Caco-2 (cell line): Measurements from ENCODE around the gene OR6X1. TPM values are rescaled to one million over a fixed set of nuclear protein-coding genes. Genes with fewer than 3 reads are reported as not detected.

Experiments used
- BruUV-seq: library from RNA; stranded (reverse); fragments of 400-500 nt; replicated peaks from 2 replicates; lab custom pipeline; 2021; lab: Mats Ljungman, UMichigan
- CTCF ChIA-PET: fragments of 300-600 bp; sonication (Branson Sonifier 250); formaldehyde crosslinking; loops from one replicate; lab custom pipeline; 2022; ENCODE audit warnings: antibody characterized with exemption; lab: Charles Lee
- POLR2A ChIA-PET: fragments of 300-600 bp; sonication (Branson Sonifier 250); formaldehyde crosslinking; loops from one replicate; lab custom pipeline; 2022; ENCODE audit warnings: antibody characterized with exemption; lab: Charles Lee
- DNase-seq, 2 experiments: peaks; one replicate each; pipeline versions ENCODE4 v3.0.0 to v3.0.0-alpha.2; 2020 to 2022
- H3K27me3 ChIP-seq: replicated peaks from 2 replicates; pipeline ENCODE4 v1.6.0; 2011; ENCODE audit warnings: low read length; ENCODE audit not compliant: control insufficient read depth, insufficient read depth
- H3K36me3 ChIP-seq: 2 replicates; pipeline ENCODE4 v1.5.1; 2011; ENCODE audit warnings: low read length; ENCODE audit not compliant: control insufficient read depth, insufficient read depth
- H3K4me1 ChIP-seq: fragments of 250-450 bp; sonication (Bioruptor Pico); 2 replicates; pipeline ENCODE4 v1.5.1; 2020; ENCODE audit warnings: mild to moderate bottlenecking
- H3K4me3 ChIP-seq: 2 replicates; pipeline ENCODE4 v1.5.1; 2011; ENCODE audit warnings: low read depth, mild to moderate bottlenecking, control low read depth, low read length
- H3K9me3 ChIP-seq: fragments of 250-450 bp; sonication (Bioruptor Pico); 2 replicates; pipeline ENCODE4 v1.5.1; 2020; ENCODE audit warnings: mild to moderate bottlenecking, moderate library complexity
- H3K27ac Mint-ChIP-seq: one replicate; pipeline ENCODE4 v1.8.0; 2022; ENCODE audit warnings: mixed read lengths; ENCODE audit not compliant: unreplicated experiment
- H3K27me3 Mint-ChIP-seq: one replicate; pipeline ENCODE4 v1.8.0; 2022; ENCODE audit warnings: mixed read lengths; ENCODE audit not compliant: insufficient read depth, unreplicated experiment
- H3K36me3 Mint-ChIP-seq: one replicate; pipeline ENCODE4 v1.8.0; 2022; ENCODE audit warnings: mild to moderate bottlenecking, mixed read lengths; ENCODE audit not compliant: insufficient read depth, unreplicated experiment
- H3K4me1 Mint-ChIP-seq: one replicate; pipeline ENCODE4 v1.8.0; 2022; ENCODE audit warnings: low read depth, mixed read lengths; ENCODE audit not compliant: unreplicated experiment
- H3K4me3 Mint-ChIP-seq: one replicate; pipeline ENCODE4 v1.8.0; 2022; ENCODE audit warnings: mild to moderate bottlenecking, moderate library complexity, mixed read lengths; ENCODE audit not compliant: unreplicated experiment
- H3K9me3 Mint-ChIP-seq: one replicate; pipeline ENCODE4 v1.8.0; 2022; ENCODE audit warnings: mixed read lengths; ENCODE audit not compliant: unreplicated experiment
- intact Hi-C: fragments of 100-400 bp; cut with micrococcal nuclease; formaldehyde crosslinking; loops from one replicate; pipeline ENCODE4 v1.10.0; 2022; ENCODE audit not compliant: unreplicated experiment
- total RNA-seq: library from RNA; stranded (reverse); gene quantifications from 2 replicates; pipeline ENCODE4 v1.2.3, GENCODE V29; 2022
- TF ChIP-seq, protein P1 (sequence below), 2 experiments: fragments of 200-600 bp in 1 of 2; IDR thresholded peaks; 1 replicate in 1 of 2; 2 replicates in 1 of 2; pipeline versions ENCODE4 v1.5.1 to v1.8.0; 2011 to 2022; ENCODE audit warnings: antibody characterized with exemption in 1 of 2, control low read depth in 1 of 2, inconsistent platforms in 1 of 2, low read depth in 1 of 2, low read length in 1 of 2, mild to moderate bottlenecking in 1 of 2, moderate library complexity in 1 of 2; ENCODE audit not compliant: insufficient read depth in 1 of 2, severe bottlenecking in 1 of 2, unreplicated experiment in 1 of 2

OR6X1 gene
- total RNA-seq, 1 experiment from 2014 or later, result not detected

DNA sequence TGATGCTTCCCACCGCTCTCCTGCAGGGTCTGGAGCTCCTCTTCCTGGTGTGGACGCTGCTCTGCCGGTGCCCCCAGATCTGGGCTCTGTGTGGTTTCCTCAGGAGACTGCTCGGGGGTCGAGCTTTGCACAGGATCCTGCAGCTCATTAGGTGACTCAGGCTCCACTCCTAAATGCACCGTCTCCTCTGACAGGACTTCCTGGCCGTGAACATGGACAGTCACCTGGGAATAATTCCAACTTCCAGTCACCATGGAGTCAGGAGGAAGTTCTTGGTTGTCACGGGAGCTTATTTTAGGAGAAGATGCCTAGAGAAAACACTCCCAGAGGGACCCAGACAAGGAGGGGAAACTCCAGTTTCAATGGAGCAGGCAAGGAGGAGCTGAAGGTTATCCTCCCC, 24.7 kb downstream of the OR6X1 start:
- H3K4me3 ChIP-seq, result no peak overlapping the region
- peaks cover 26% of the 10 kb centered on the region for H3K36me3 ChIP-seq
- no peak for DNase-seq
- intact Hi-C loops, result no loop called here
- Mint-ChIP-seq H3K36me3 (peaks cover 44% of the 10 kb centered on the region), H3K4me3 (no peak overlapping the region), H3K27ac (no peak overlapping the region), H3K4me1 (no peaks in the 10 kb centered on the region), H3K27me3 (no peaks in the 10 kb centered on the region), H3K9me3 (peaks cover 13% of the 10 kb centered on the region)
- no TSS peak for BruUV-seq
- H3K9me3 ChIP-seq, result no peaks in the 10 kb centered on the region
- ChIA-PET CTCF (no interaction called here), POLR2A (no interaction called here)
- H3K27me3 ChIP-seq, result no peaks in the 10 kb centered on the region
- no peaks in the 10 kb centered on the region for H3K4me1 ChIP-seq
- TF ChIP-seq, protein P1, sequence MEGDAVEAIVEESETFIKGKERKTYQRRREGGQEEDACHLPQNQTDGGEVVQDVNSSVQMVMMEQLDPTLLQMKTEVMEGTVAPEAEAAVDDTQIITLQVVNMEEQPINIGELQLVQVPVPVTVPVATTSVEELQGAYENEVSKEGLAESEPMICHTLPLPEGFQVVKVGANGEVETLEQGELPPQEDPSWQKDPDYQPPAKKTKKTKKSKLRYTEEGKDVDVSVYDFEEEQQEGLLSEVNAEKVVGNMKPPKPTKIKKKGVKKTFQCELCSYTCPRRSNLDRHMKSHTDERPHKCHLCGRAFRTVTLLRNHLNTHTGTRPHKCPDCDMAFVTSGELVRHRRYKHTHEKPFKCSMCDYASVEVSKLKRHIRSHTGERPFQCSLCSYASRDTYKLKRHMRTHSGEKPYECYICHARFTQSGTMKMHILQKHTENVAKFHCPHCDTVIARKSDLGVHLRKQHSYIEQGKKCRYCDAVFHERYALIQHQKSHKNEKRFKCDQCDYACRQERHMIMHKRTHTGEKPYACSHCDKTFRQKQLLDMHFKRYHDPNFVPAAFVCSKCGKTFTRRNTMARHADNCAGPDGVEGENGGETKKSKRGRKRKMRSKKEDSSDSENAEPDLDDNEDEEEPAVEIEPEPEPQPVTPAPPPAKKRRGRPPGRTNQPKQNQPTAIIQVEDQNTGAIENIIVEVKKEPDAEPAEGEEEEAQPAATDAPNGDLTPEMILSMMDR (IDR thresholded peaks at IDR 0.05; ENCODE audit: insufficient read depth in 1 of 2, low read depth in 1 of 2, low read length in 1 of 2, severe bottlenecking in 1 of 2, unreplicated experiment in 1 of 2), result no peak

- Histone ChIP-seq H3K27me3 (no peaks in the 10 kb centered on the region), H3K4me1 (no peaks in the 10 kb centered on the region), H3K36me3 (peaks cover 27% of the 10 kb centered on the region), H3K4me3 (no peak overlapping the region), H3K9me3 (no peaks in the 10 kb centered on the region)
- Mint-ChIP-seq H3K27ac (no peak overlapping the region), H3K9me3 (peaks cover 13% of the 10 kb centered on the region), H3K27me3 (no peaks in the 10 kb centered on the region), H3K36me3 (peaks cover 50% of the 10 kb centered on the region), H3K4me1 (no peaks in the 10 kb centered on the region), H3K4me3 (no peak overlapping the region)
- no TSS peak for BruUV-seq
- DNase-seq, result no peak
- intact Hi-C loops, result no loop called here
- ChIA-PET CTCF (interaction anchor here (0.5 kb wide), 1 partner anchor 722 kb away, joined by 3 read pairs; no protein-coding TSS in a partner anchor), POLR2A (no interaction called here)
- TF ChIP-seq, protein P1 (IDR thresholded peaks at IDR 0.05; ENCODE audit: insufficient read depth in 1 of 2, low read depth in 1 of 2, low read length in 1 of 2, severe bottlenecking in 1 of 2, unreplicated experiment in 1 of 2), result no peak
These were observed 28.2 kb downstream of the OR6X1 start for GRCh38 chr11:123725995-123726655.

GRCh38 chr11:123719452-123719851, 34.9 kb downstream of the OR6X1 start:
- Histone ChIP-seq H3K27me3 (no peaks in the 10 kb centered on the region), H3K4me3 (no peak overlapping the region), H3K36me3 (peaks cover under 1% of the 10 kb centered on the region; the same call in 1 of the 2 replicates), H3K4me1 (no peaks in the 10 kb centered on the region), H3K9me3 (no peaks in the 10 kb centered on the region; the same call in 1 of the 2 replicates)
- CTCF ChIA-PET, result interaction anchor here (0.6 kb wide), 1 partner anchor 572 kb away, joined by 3 read pairs; no protein-coding TSS in a partner anchor
- peaks cover 19% of the 10 kb centered on the region for H3K27me3 Mint-ChIP-seq
- no peaks in the 10 kb centered on the region for H3K4me1 Mint-ChIP-seq
- BruUV-seq, result no TSS peak
- DNase-seq, result no peak
- intact Hi-C loops, result no loop called here
- no peak overlapping the region for H3K4me3 Mint-ChIP-seq
- TF ChIP-seq, protein P1 (IDR thresholded peaks at IDR 0.05; ENCODE audit: insufficient read depth in 1 of 2, low read depth in 1 of 2, low read length in 1 of 2, severe bottlenecking in 1 of 2, unreplicated experiment in 1 of 2), result no peak
- no peak overlapping the region for H3K27ac Mint-ChIP-seq
- H3K36me3 Mint-ChIP-seq, result peaks cover 4% of the 10 kb centered on the region
- H3K9me3 Mint-ChIP-seq, result no peaks in the 10 kb centered on the region
- POLR2A ChIA-PET, result no interaction called here
